ENCODE results near the gene TNS1. TPM values are rescaled to one million over a fixed set of nuclear protein-coding genes. Genes with fewer than 3 reads are reported as not detected.

Gene TNS1
- polyA plus RNA-seq, 1 donor: 111 TPM

DNA sequence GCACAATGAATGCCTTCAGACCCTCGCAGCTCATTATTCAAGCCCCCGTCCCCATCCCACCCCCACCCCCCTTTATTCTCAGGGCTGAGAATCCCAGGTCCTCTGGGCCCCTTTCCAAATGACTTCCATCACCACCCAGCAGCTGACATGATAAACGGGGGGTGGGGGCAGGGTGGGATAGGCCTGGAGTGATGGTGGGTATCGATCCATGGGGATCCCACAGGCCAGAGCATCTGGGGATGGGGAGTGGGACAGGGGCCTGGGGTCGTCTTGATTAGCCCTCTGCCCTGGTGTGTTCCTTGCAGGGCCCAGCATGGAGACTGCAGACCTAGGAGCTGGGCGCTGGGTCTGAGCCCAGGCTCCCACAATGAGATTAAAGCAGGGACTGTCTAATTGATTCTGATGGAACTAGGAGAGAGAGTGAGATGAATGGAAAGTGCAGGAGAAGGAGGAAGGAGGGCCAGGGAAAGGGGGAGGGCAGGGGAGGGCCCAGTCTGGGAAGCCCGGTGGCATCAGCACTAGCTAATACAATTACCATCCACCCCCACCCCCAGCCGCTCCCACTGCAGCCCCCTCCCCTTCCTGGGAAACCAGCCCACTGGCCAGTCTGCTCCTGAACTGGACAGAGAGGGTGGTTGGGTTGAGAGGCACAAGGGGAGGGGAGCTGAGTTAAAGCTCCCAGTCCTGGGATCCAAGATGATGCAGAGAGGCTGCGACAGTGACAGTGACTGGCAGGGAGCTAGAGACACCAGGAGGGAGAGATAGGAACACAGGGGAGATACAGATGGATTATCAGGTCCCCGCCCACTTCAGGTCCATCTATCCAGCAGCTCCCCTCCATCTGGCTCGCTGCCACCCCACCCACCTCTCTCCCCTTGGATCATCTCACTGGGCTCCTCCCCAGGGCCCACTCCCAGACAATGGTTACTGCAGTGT lies 13.1 kb upstream of the TNS1 start:
- DNase-seq (ENCODE audit: low read depth): no peak

DNA sequence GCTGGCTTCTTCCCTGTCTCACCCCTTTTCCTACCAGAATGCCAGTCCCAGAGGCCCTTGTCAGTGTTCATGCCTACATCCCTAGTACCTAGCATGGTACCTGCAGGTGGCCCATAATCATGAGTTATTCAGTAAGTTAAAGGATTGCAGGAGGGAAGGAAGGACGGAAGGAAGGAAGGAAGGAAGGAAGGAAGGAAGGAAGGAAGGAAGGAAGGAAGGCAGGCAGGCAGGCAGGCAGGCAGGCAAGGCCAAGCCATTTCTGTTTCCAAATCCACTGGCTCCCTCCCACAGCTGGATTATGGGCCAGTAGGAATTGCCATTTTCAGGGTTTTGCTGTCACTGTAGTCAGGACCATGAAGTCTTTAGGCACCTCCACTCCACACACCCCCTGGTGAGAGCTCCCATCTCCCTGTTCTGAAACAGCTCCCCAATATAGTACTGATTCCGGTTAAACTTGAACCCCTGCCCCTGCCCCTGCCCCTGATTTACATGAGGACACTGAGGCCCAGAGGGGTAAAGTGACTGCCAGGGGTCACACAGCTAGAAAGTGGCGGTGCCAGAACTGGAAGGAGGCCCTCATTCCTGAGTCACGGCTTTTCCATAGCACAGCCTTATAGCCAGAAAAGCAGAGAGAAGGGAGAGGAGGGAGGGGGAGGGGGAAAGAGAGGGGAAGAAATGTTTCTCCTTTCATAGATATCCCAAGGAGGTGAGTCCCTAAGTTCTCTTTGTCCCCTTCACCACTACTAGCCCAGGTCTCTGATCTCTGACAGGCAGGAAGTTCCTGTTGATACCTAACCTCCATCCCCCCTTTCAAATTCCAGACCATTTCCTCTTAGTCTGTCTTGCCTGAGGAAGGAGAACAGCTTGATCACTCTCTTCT lies 12.2 kb upstream of the TNS1 start:
- no peak for DNase-seq (ENCODE audit: low read depth)

DNA sequence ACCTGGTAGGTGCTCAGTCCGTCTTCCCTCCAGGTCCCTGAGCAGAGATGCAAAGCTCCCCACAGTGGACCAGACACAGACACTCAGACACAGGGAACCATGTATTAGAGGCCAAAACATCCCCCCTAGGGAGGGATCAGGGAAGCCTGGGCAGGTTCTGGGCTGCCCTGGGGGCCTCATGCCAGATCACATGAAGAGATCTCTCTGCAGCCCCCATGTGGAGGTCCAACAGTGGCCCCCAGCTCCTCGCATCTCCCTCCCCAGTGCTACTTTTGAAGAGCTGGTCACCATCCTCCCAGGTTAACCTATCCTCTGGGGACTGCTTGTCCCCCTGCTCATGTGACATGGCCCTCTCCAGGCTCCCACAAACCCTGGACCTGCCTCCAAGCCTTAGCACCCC lies 10.5 kb upstream of the TNS1 start:
- no peak for DNase-seq (ENCODE audit: low read depth)

DNA sequence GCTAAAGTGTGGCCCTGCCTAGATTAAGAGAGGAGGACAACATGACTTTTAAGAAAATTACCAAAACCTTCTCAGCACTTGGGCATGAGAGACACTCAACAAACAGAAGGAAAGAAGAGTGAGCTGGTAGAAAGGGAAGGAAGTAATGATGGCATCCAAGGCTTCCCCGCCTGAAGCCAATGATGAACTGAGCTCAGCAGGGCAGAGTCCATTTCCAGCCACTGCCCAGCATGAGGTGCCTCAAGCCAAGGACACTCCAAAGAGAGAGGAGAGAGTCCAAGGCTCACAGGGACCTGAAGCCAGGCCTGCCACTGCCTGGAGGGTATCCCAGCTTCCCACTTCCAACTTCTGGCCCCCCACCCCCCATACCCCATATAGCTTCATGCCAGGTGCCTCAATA lies 9.5 kb upstream of the TNS1 start:
- DNase-seq (ENCODE audit: low read depth): no peak

DNA sequence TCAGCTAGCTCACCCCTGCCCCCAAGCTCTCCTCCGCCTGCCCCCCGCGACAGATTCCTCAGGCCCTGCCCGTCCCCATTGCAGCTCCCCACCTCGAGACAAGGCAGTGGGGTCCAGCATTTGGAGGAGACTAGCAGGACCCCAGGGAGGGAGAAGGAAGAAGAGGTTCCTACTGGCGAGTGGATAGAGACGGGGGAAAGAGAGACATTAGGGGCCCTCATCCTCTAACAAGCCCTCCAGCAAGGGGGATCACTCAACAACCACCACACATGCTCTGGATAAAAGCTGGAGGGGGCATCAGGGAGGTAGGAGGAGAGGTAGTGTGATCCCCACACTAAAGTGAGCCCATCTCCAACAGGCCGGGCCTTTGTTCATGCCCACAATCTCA lies 8.9 kb upstream of the TNS1 start:
- no peak for DNase-seq (ENCODE audit: low read depth)

DNA sequence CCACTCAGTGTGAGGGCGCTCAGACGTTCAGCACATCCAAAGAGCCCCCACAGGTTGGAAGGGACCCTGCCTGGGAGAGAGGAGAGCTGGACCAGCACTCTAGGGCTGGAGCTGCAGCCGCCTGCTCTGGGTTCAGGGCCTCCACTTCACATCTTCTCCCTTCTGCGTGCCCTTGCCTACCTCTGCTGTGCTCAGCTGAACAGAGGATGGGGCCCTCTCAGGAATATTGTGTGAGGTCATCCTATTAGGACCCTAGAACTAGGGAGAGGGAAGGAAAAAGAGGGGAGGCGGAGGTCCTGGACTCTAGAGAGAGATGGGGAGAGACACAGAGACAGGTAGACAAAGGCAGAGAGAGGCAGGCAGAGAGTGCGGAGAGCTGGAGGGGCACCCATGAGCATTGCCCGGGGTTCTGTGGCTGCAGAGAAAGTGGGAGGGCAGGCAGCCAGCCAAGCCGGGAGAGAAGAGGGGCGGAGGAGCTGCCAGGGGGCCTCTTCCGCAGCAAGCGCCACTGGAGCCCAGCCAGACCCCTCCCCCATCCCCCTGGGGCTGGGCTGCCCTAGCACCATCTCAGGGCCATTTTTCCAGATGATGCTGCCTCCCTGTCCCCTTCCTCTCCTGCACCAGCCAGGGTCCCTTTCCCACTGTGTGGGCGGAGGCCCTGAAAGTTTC lies 8.3 kb upstream of the TNS1 start:
- no peak for DNase-seq (ENCODE audit: low read depth)

DNA sequence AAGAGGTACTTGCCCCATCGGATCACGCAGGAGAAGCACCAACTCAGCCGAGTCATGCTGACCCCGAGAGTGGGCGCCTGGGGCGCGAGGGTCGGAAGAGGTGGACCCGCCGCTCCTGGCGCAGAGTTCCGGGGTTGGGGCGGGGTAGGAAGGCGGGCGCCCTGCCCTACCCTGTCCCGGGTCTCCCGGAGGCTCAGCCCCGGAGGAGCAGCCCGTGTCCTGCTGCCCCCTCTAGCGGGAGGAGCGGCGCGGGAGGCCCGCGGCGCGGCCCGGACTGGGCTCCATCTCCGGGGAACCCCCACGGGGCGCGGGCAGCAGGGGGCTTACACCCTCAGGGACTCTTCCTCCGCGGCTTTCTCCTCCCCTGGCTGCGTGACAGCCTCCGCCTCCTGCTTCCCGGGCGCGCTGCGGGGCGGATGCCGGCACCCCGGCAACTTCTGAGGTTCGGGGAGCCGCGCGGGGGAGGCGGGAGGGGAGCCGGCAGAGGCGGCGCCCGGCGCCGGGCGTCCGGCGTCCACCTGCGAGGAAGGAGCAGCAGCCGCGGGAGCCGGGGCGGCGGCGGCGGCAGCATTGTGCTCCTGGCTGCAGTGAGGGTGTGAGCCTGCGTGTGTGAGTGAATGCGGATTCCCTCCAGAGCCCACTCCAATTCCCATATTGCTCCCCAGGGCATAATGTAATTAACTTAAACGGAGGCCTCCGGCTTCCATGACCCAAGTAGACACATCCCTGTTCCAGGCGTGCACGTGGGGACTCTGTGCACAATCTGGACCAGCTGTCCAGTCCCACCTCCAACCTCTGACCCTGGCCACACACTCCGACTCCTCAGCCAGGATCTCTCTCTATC lies 7.6 kb upstream of the TNS1 start:
- DNase-seq (ENCODE audit: low read depth): no peak

DNA sequence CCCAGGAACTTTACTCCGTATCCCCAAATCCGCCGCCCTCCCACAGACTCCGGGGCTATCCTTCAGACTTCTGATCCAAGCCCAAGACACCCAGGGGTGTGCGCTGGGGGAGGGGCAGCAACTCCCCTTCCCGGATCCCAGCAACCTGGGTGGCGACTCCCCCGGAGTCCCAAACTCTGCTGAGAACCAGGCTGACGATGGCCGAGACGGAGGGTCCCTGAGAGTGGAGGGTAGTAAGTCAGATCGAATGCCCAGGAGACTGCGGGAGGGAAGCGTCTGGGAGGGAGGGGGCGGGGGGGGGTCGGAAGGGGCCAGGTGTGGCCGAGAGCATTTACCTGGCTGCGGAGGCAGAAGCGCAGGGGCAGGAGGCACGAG lies 7.0 kb upstream of the TNS1 start:
- no peak for DNase-seq (ENCODE audit: low read depth)

DNA sequence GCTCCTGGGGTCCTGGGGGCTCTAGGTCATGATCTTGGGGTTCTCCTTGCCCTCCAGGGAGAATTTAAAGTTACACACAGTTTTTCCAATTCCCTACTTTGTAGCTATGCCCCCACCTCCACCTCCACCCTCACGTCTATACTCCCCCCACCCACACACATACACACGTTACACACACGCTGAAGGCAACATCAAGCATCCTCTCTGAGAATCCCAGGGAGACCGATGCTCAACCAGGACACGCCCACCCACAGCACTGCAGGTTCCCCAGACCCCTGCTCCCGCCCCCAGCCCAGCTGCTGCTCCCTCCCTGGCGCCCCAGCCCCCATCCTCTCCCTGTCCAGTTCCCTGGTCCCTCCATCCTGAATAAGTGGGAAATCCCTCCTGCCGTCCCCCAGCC lies 6.4 kb upstream of the TNS1 start:
- DNase-seq (ENCODE audit: low read depth): no peak

DNA sequence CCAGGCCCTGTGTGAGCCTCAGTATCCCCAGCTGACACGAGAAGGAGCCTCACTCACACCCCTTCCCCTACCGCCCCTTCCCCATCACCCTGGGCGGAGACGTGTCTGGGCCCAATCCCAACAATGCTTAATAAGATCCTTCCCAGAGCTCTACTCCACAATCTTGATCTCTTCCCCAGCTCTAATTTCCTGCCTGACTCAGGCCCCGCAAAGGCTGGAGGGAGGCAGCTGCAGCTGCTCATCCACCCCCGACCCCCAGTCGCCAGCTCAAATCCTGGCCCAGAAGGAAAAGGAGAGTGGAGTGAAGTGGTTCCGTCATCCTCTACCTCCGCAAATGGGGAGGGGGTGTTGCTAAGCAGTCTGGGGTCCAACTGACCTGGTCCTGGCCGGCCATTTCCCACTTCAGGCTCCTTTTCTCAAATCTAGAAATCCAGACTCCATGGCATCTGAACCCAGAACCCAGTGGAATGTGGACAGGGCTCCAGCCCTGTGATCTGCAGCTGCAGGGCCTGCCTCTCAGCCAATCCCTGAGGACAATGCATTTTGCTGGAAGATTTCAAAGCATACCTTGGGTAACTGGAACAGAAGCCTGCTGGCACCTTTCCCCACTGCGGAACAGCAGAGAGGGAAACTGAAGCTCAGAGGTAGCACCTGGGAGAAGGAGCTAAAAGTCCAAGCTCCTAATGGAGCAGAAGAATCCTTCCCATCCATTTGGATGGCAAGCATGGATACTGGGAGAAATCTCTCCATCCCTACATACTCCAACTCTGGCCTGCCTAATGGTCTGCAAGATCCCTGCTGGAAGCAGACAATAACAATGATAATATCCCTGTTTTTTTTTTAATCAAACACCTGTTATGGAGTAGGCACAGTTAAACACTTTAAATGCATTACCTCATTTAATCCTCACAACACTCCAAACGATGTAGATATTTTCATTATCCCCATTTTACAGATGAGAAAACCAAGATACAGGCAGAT lies 5.6 kb upstream of the TNS1 start:
- no peak for DNase-seq (ENCODE audit: low read depth)

DNA sequence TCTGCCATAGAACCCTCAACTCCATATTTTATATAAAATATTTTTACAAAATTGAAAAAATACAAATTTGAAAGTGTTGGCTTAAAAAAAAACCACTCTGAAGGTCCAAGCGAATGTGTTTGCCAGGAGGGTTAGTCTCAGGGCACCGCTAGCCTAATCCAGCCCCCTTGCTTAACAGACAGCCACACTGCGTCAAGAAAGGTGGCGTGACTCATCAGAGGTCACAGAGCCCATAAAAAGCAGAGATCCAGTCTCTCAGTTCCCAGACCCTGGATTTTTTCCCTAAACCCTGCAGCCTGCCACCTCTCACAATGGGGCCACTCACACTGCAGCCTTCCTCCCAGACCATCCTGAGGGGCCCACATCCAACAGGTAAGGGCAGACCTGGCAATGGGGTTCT lies 3.9 kb upstream of the TNS1 start:
- no peak for DNase-seq (ENCODE audit: low read depth)

DNA sequence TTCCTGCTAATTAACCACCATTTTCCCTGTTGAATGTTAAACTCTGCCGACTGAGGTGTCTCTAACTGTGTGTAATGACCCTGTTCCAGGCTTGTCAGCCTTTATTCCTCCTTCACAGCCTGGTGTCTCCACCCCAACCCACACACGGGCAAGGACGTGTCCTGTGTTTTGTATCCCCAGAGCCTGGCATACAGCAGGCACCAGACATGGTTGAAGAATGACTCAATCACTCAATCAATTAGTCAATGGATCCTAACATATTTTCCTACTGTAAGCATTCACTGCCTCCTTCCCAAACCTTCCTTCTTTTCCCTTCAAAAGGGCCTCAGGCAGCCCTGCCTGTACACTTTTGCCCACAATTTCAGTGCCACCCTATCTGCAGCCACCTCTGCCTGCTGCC lies 2.7 kb upstream of the TNS1 start:
- no peak for DNase-seq (ENCODE audit: low read depth)

DNA sequence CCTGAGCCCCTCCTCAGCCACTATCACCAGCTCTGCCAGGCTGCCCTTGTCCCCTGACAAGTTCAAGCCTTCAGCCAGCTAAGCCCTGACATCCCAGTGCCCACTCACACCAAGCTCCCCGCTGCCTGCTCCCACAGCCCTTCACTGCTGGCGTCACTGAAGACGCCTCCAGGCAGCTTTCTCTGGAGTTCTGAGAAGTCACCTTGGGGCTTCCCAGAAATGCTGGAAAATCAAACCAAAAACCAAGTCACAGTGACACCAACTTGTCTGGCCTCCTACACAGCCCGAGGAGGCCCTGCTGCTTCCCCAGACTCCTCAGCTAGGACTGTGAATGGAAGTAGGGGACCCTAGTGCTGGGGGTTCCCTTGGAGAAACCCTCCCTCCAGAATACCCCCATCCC lies 2.2 kb upstream of the TNS1 start:
- DNase-seq (ENCODE audit: low read depth): no peak

DNA sequence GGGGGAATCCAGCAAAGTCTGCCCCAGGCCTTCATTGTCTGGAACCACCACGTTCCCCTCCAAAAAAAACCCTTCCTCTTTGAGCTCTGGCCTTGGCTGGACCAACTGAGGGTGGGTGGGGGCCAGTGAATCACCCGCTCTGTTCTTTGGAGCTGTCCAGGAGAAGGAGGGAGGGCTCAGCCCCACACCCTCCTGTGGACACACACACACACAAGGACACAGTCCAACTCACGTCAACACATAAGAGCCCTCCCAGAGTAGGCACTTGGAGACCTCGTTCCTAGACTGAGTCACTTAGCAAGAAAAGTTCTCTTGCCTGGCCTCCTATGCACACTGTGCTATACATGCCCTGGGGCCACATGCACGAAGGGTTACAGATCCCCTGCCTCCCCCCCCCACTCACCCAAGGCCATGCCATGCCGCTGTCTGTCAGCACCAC lies 1.2 kb upstream of the TNS1 start:
- peak; percentile 64 for DNase-seq (ENCODE audit: low read depth)

DNA sequence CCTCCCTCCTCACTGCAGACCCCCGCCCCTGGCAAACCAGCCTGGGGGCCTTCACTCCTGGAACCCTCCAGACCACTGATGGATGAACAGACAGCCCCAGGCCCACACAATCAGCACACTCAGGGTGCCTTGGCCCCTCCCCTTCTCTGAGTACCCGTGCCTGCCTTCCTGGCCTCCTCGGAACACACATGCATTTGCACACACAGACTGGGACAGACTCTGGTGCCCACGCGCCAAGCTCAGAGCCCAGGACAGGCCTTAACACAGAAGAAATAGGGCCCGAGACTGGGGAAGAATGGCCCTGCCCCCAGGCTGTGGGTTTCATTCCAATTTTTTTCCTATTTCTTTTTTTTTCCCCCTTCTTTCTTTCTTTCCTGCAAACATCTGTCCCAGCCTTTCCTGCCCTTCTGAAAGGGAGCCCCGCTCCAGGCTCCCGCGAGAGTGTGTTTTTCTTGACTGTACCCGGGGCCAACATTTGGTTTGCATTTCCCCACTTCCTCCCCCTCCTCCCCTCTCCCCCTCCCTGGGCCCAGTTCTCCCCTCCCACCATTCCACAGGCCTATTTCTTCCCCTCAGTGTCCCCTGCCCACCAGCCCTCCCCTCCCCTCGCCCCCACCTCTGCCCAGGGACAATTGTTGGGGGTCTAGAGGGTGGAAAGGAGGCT lies 618 bp upstream of the TNS1 start:
- peak; percentile 80 for DNase-seq (ENCODE audit: low read depth)

DNA sequence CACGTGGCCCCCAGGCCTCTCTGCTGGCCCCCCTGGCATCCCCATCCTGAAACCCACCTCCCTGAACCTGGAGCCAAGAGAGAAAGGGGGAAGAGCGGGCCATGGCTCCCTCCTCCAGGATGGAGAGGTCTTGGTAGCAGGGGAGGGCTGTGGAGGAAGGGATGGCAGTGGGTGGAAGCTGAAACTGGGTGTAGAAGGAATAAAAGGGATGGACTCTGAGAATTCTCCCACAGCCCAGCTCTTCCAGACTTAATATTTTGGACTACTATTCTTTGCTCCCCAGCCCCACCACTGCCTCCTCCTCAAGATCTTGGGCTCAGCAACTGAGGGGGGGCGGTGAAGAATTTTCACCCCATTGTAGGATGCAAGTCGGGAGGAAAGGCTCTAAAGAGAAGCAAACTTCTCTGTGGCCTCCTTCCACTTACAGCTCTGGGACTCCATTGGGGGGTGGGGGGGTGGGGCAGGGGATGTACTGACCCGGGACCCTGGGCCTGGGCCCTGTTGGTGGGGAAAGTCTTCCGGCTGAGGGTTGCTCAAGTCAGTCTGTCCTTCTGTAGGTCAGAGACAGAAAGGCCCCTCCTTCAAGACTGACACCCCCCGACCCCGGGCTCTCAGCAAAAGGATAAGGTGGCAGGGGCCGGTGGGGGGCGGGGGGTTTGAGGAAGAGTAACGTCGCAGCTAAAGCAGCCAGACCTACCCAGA lies 501 bp downstream of the TNS1 start:
- DNase-seq (ENCODE audit: low read depth): no peak

DNA sequence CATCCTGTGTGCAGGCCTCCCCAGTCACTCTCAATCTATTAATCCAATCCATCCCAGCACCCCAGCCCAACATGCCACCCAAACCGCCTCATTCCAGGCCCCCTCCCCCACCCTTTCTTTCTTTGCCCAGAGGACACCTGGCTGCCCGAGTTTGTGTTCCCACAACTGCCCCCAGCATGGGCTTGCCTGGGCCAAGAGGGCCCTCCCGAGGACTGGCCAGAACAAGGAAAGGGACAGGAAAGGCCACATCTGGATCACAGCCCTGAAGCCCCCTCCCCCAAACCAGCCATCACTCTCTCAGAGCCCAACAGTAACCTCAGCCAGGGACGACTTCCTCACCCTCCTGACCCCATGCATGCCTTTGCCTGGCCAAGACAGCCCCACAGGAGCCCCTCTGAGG lies 1.2 kb downstream of the TNS1 start:
- DNase-seq (ENCODE audit: low read depth): no peak

DNA sequence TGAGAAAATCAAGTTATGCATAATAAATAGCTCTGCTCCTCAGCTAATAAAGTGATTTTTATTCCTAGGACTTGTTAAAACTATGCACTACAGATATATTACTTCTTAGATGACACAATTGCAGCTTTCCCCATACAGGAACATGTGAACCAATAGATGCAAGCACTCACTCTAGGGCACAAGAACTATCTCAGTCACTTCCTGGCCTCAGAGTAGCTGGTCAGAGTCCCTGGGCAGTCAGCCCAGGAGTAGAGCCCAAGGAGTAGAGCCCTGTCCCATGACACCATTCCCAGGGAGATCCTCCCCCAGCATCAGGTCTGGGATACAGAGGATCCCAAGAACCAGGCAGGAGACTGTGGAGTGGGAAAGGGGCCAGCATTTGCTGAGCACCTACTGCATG lies 2.7 kb downstream of the TNS1 start:
- no peak for DNase-seq (ENCODE audit: low read depth)

DNA sequence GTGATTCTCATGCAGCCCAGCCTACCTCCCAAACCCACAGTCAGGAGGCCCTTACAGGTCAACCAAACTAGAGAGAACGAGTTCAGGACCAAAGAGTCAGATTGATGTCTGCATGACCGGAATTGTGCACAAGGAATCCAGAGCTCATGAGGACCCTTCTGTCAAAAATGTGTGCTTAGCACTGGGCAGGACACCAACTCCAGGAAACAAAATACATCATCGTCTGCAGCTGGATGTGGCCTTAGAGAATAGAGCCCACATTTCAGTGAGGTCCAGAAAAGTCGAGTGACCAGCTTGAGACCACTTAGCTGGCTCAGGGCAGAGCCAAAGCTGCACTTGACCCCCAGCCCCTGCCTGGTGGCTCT lies 3.2 kb downstream of the TNS1 start:
- DNase-seq (ENCODE audit: low read depth): no peak

Data from forelimb muscle (tissue), 1 donor.